GM19023 (cell line): Measurements from ENCODE around the gene CMSS1.

Source experiments
- ATAC-seq: cut with Tn5 transposase; IDR thresholded peaks from one replicate; pipeline ENCODE4 v1.9.1; 2021; ENCODE audit warnings: mild to moderate bottlenecking, moderate library complexity; ENCODE audit not compliant: unreplicated experiment

The CMSS1 gene

GRCh38 chr3:99850608-99851007 lies 32.9 kb downstream of the CMSS1 start:
- no peak for ATAC-seq

DNA sequence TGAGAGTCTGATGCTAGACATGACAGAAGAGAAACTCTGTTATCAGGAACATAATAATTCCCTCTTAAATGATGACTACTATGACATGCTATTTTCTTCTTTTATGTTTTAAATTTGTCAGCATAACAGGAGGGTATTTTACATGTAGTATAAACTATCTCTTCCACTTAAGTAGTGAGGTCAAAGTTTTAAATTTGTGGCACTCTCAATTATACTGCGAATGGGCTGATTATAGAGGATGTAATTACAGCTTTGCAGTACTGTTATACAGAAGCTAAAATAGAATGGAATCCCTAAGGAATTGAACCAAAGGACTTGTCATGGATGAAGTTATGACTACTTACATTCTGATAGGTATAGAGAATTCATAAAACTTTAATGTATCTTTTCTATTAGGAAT lies 34.3 kb downstream of the CMSS1 start:
- no peak for ATAC-seq

DNA sequence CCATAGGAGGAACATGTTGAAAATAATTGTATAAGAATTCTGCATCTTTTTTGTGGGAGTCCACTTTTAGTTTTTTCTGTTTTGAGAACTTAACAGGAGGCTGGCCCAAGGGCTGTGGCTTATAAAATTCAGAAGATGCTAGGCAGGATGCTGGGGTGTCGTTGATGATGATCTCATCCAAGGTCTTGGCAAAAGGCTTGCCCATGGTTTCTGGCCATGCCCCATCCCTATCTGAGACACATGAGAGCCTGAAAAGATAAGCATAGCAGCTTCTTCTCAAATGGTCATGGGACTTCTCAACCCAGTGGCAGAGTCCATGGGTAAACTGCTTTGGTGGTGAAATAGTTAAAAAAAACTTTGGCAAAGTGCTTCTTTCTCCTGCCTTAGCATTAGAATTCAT lies 35.2 kb downstream of the CMSS1 start:
- ATAC-seq = no peak

GRCh38 chr3:99854756-99855298 lies 37.2 kb downstream of the CMSS1 start:
- no peak for ATAC-seq

GRCh38 chr3:99855900-99856299 lies 38.2 kb downstream of the CMSS1 start:
- no peak for ATAC-seq

DNA sequence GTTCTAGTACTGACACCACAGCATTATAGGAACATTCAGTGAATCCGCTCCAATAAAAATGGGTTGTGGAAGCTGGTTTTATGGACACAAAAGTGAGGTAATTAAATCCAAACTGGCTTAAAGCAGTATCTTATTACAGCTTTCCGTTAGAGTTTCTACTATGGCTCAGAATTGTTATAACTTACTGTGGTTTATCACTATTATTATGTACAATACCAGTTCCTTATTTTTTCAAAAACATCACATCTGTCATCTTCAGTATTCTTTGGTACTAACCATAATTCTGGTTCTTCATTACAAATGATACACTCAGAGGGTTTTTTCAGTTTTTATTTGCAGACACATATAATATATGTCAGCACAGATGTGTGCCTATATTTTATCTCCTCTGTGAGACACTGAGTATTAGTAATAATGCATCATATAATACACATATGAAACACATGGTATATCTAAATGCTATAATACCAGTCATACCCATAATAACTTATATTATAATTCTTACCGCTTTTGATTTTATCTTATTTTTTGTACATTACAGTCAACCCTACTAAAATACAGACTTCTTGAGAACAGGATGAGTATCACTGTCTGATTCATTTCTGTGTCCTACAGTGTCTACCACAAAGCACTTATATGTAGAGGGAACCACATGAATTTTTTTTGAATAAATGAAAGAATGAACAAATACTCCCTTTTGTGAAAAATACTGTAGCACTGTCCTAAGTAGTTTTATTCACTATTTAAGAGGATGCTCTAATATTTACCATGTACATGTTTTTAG lies 39.0 kb downstream of the CMSS1 start:
- ATAC-seq = no peak

GRCh38 chr3:99857278-99857677 lies 39.6 kb downstream of the CMSS1 start:
- ATAC-seq = no peak

GRCh38 chr3:99858469-99858868 lies 40.8 kb downstream of the CMSS1 start:
- no peak for ATAC-seq

- ATAC-seq = no peak
Observed at GRCh38 chr3:99859825-99860224, 42.2 kb downstream of the CMSS1 start.

- ATAC-seq = no peak
Observed at GRCh38 chr3:99861216-99861615, 43.6 kb downstream of the CMSS1 start.

GRCh38 chr3:99862208-99862607 lies 44.5 kb downstream of the CMSS1 start:
- ATAC-seq = no peak

DNA sequence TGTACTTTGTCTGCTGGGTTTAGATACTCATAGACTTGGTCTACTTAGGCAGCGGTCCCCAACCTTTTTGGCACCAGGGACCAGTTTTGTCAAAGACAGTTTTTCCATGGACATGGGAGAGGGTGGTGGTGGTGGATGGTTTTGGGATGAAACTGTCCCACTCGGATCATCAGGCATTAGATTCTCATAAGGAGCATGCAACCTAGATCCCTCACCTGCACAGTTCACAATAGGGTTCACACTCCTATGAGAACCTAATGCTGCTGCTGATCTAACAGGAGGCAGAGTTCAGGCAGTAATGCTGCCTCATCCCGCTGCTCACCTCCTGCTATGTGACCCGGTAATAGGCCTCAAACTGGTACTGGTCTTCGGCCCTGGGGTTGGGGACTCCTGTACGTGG lies 45.3 kb downstream of the CMSS1 start:
- ATAC-seq = no peak

- ATAC-seq = no peak
Observed at GRCh38 chr3:99863588-99863987, 45.9 kb downstream of the CMSS1 start.

DNA sequence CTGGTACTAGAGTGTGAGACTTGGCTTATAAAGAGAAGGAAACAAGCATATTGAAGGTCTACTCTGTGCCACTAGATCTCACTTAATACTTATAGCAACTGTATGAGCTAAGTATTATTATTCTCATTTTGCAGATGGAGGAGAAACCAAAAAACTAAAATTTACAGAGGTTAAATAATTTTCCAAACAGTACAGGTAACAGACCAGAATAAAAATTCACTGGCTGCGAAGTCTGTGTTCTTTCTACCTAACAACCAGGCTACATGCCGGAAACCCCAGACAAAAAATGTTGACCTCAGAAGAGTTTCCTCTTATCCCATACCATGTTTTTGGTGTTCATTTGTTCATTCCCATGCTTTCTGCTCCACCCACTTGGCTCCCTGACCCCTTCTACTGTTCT lies 46.6 kb downstream of the CMSS1 start:
- ATAC-seq = no peak

DNA sequence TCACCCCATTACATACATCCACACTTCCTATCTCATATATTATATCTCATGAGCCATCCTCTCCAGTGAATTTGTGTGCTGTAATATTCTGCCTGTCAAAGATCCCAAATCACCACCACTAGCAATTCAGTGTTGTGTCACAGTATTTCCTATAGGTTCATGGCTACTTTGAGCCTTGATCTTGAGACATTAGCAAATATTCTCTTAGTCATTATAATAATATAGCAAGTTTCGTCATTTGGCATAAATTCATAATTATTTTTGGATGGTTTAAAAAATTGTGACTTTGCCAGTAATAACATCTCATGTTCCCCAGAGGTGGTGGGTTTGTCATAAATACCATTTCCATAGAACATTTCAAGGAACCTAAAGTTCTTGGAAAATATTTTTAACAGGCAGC lies 47.7 kb downstream of the CMSS1 start:
- no peak for ATAC-seq

- no peak for ATAC-seq
Observed at GRCh38 chr3:99866261-99866761, 48.6 kb downstream of the CMSS1 start.

DNA sequence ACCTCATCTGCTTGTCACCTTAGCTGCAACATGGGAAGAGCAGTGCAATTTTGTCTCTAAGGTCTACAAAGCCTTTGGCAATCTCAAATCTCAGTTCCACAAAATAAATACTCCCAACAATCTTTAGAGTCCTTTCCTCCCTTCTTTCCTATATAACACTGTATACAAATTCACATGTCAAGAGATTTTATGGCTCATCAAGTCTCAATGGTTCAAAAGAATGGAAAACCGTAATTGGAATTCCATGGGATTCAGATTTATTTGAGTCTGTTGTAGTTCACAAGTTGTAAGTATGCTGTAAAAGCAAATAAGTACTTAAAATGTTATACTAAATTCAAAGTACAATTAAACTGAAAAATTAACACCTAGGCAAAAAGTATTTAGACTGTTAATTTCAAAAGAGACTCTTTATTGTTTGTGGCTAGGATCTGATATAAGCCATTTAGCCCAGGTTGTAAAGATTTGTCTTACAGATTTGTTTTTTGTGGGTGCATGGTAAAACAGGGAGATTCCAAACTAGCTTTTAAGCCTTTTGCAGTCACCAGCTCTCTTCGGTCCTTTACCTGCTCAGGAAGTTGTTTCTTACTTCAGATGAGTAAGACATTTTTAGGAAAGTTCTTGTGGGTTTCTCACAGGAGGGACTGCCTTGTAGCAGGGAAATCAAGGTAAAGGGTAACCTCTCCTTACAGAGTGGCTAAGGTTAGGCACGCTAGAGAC lies 50.1 kb downstream of the CMSS1 start:
- ATAC-seq = no peak

DNA sequence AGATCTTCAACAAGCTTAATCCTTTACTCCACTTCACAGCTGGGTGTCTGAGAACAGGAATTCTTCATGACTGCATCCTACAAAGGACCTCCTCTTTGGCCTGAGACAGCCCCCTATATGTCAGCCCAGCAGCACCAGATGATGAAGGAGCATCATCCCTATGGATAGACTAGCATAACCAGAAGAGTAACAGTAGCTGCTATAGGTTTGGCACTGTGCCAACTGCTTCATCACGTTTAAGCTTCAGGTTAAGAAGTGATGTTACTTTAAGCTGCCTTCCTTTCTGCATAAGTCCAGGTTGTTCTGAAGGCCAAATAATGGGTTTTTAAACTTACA lies 50.6 kb downstream of the CMSS1 start:
- no peak for ATAC-seq

- ATAC-seq = no peak
Observed at GRCh38 chr3:99869621-99870020, 52.0 kb downstream of the CMSS1 start.

GRCh38 chr3:99870712-99871111 lies 53.0 kb downstream of the CMSS1 start:
- ATAC-seq = no peak

- ATAC-seq = no peak
Observed at GRCh38 chr3:99871231-99872045, 53.8 kb downstream of the CMSS1 start.
